NOMO-1 treated with dmso at 0.1 percent for 144 hours (cell line): ENCODE measurements around the gene ZDHHC17.

Experiments
- DNase-seq: peaks from one replicate; lab custom pipeline; 2025; ENCODE audit not compliant: unreplicated experiment; lab: John Stamatoyannopoulos, UW

Gene ZDHHC17

GRCh38 chr12:76813972-76814371, 50.1 kb downstream of the ZDHHC17 start:
- no peak for DNase-seq

GRCh38 chr12:76820888-76821482, 57.1 kb downstream of the ZDHHC17 start:
- no peak for DNase-seq

- DNase-seq, result no peak
Observed at GRCh38 chr12:76830436-76830835, 66.5 kb downstream of the ZDHHC17 start.

GRCh38 chr12:76836633-76837032, 72.7 kb downstream of the ZDHHC17 start:
- DNase-seq, result no peak

GRCh38 chr12:76847260-76847659, 83.3 kb downstream of the ZDHHC17 start:
- no peak for DNase-seq

GRCh38 chr12:76848132-76848531, 84.2 kb downstream of the ZDHHC17 start:
- no peak for DNase-seq

GRCh38 chr12:76852106-76852505, 88.2 kb downstream of the ZDHHC17 start:
- no peak for DNase-seq

GRCh38 chr12:76855271-76855670, 91.4 kb downstream of the ZDHHC17 start:
- DNase-seq, result no peak

GRCh38 chr12:76856018-76856644, 92.2 kb downstream of the ZDHHC17 start:
- DNase-seq, result no peak

GRCh38 chr12:76859611-76860010, 95.7 kb downstream of the ZDHHC17 start:
- no peak for DNase-seq

- no peak for DNase-seq
Observed at GRCh38 chr12:76860256-76860655, 96.3 kb downstream of the ZDHHC17 start.

- no peak for DNase-seq
Observed at GRCh38 chr12:76863005-76863670, 99.2 kb downstream of the ZDHHC17 start.

GRCh38 chr12:76863837-76864236, 99.9 kb downstream of the ZDHHC17 start:
- DNase-seq, result no peak

GRCh38 chr12:76864791-76865400, 101.0 kb downstream of the ZDHHC17 start:
- DNase-seq, result no peak

GRCh38 chr12:76866151-76866567, 102.2 kb downstream of the ZDHHC17 start:
- no peak for DNase-seq

- no peak for DNase-seq
Observed at GRCh38 chr12:76866726-76867125, 102.8 kb downstream of the ZDHHC17 start.

- no peak for DNase-seq
Observed at GRCh38 chr12:76871082-76871481, 107.2 kb downstream of the ZDHHC17 start.

GRCh38 chr12:76871742-76872141, 107.8 kb downstream of the ZDHHC17 start:
- DNase-seq, result no peak

- no peak for DNase-seq
Observed at GRCh38 chr12:76872415-76872814, 108.5 kb downstream of the ZDHHC17 start.

- DNase-seq, result no peak
Observed at GRCh38 chr12:76874027-76874426, 110.1 kb downstream of the ZDHHC17 start.

GRCh38 chr12:76874491-76875190, 110.7 kb downstream of the ZDHHC17 start:
- no peak for DNase-seq
